Stimulated activated naive CD4-positive, alpha-beta T cell treated with Interleukin-2 at 50 U/mL for 16 hours (primary cell): ENCODE data around the gene TOM1L2.
"Not testable (repeated sequence)": the region's sequence is repeated elsewhere in the genome, so short reads cannot be mapped to it uniquely, and the experiment has no call there.

Experiments
- DNase-seq: peaks from one replicate; lab custom pipeline; 2025; lab: John Stamatoyannopoulos, UW

The TOM1L2 gene

GRCh38 chr17:17970699-17971430 is 1.3 kb downstream of the TOM1L2 start:
- no peak for DNase-seq

GRCh38 chr17:17966399-17966798 is 5.8 kb downstream of the TOM1L2 start:
- no peak for DNase-seq

DNA sequence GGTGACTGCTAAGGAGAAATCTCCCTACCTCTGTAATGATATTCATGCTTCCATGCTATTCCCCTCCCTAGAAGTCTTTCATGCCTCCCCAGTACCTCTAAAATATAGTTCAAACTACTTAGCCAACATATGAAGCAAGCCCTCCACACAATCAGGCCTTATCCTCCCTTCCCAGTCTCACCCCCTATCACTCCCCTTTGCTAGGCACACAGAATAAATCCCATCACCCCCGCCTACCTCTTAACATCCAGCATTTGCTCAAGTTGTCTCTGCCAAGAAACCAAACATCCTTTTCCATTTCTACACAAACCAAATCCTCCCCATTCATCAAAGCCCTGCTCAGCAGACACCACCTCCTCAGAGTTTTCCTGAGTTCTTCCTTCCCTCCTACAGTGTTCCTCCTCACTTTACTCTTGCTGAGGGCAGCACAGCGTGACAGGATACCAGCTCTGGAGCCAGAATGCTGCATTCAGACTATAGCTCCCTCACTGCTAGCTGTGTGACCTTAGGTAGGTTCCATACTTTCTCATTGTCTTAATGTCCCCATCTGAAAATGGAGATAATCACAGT is 7.0 kb downstream of the TOM1L2 start:
- no peak for DNase-seq

DNA sequence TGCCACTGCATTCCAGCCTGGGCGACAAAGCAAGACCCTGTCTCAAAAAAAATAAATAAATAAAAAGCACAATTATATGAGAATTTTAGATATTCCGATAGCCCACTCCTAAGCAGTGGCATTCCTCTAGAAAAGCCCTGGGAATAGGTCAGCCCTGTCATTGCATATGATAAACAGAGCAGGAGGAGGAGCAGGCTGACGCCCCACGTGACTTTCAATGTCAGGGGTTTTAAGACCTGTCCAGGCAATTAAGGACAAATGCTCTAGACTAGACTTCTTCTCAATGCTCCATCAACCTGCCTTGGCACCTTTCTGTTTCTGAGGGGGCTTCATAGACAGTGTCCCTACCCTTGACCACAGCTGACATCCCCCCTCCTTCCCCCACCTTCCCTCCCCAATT is 7.5 kb downstream of the TOM1L2 start:
- no peak for DNase-seq

- no peak for DNase-seq
Measured at GRCh38 chr17:17963694-17964436, 8.3 kb downstream of the TOM1L2 start.

- no peak for DNase-seq
Measured at GRCh38 chr17:17963066-17963465, 9.1 kb downstream of the TOM1L2 start.

DNA sequence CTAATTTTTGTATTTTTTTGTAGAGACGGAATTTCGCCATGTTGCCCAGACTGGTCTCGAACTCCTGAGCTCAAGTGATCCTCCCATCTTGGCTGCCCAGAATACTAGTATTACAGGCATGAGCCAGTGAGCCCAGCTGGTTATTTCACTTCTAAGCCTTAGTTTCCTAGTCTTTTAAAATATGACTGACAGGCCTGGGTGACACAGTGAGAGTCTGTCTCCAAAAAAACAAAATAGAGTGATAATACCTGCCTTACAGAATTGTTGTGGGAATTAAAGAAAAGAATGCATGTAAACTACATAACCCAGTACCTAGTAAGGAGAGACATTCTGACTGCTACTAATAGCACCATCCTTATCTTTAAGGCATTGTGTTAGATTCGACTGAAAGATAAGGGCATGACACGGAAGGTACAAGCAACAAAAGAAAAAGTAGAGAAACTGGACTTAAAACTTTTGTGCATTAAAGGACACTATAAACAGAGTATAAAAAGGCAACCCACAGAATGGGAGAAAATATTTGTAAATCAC is 11.6 kb downstream of the TOM1L2 start:
- no peak for DNase-seq

DNA sequence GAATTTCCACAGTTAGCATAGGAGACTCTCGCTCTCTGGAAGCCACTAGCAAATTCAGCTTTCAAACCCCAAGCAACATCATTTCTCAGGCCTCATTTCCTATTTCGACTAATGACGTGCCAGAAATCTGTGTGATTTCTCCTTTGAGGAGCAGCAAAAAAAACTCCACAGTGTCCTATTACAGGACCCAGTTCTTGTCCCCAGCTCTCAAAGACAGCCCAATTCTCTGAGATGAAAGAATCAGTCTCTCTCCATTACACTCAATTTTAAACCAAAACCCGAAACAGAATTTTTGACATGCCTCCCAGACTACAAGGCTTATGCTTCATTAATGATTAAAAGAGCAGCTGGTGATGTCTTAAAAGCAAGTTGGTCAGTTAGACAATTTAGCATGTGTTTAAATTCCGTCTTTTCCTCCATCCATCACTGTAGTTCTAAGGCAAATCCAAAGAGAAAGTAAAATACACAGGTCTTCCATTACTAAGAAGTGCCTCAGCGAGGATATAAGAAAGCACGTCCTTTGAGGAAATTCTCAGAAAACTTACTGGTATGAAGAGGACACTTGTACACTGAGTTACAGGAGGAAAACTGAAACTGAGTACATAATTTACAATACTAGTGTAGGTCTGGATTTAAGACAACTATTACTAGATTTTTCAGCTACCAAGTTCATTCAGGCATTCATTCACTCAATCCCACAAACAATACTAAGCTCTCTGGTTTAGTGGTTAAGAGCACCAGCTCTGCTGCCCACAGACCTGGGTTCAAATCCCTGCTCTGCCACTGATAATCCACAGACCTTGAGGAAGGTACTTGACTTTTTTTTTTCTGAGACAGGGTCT is 12.5 kb downstream of the TOM1L2 start:
- DNase-seq = no peak

DNA sequence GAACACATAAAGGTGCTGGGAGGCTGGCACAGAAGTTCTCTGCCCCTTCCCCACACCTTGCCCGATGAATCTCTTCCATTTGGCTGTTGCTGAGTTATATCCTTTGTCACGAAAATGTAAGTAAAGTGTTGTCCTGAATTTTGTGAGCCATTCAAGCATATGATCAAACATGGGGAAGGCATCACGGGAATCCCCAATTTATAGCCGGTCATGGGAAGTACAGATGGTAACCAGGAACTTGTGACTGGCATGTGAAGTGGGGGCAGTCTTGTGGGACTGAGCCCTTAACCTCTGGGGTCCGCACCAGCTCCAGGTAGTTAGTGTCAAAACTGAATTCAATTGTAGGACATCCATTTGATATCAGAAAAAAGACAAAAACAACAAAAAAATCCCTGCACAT is 13.2 kb downstream of the TOM1L2 start:
- DNase-seq = no peak

GRCh38 chr17:17957584-17957916 is 14.7 kb downstream of the TOM1L2 start:
- DNase-seq = no peak

DNA sequence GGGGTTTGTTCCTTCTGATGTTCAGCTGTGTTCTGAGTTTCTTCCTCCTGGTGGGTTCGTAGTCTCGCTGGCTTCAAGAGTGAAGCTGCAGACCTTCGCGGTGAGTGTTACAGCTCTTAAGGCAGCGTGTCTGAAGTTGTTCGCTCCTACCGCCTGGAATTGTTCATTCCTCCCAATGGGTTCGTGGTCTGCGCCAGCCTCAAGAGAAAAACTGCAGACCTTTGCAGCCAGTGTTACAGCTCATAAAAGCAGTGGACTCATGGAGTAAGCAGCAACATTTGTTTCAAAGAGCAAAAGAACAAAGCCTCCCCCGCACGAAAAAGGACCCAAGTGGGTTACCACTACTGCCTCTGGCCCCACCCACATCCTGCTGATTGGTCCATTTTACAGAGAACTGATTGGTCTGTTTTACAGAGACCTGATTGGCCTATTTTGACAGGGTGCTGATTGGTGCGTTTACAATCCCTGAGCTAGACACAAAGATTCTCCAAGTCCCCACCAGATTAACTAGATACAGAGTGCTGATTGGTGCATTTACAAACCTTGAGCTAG is 16.3 kb downstream of the TOM1L2 start:
- not testable (repeated sequence) for DNase-seq

GRCh38 chr17:17954079-17954478 is 18.1 kb downstream of the TOM1L2 start:
- no peak for DNase-seq

DNA sequence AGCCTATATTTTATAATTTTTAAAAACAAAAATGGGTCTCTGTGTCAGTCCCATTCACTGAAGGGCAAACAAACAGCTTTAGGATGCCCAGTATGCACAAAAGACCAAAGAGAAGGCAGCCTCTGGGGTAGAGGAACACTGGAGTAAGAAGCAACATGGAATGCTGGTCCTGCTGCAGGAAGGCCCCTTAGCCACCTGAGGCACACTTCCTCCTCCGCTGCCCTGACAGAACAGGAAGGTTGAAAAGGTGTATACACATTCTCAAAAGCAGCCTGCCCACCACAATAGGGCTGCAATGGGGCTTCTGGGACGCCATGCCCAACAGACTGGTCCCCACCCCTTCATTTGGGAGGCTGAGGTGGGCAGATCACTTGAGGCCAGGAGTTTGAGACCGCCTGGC is 19.5 kb downstream of the TOM1L2 start:
- DNase-seq = no peak

DNA sequence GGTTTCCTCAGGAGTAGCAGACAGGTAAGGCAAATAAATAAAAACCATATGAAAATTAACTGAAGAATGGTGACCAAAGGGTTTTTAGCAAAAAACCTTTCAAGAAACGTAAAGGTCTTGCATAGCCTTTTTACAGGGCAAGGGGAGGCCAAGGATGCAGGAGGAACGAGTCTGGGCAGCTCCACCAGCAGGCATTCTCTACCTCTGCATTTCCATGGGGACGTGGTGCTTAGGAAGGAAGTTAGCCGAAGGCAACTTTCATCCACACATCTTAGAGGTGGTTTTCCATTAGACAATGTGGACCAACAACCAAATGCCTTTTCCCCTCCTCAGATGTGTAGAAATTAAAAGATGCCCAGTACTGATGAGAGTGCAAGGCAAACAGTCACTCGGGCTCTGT is 20.7 kb downstream of the TOM1L2 start:
- no peak for DNase-seq

GRCh38 chr17:17950806-17951205 is 21.4 kb downstream of the TOM1L2 start:
- DNase-seq = no peak

GRCh38 chr17:17950347-17950746 is 21.9 kb downstream of the TOM1L2 start:
- DNase-seq = no peak

DNA sequence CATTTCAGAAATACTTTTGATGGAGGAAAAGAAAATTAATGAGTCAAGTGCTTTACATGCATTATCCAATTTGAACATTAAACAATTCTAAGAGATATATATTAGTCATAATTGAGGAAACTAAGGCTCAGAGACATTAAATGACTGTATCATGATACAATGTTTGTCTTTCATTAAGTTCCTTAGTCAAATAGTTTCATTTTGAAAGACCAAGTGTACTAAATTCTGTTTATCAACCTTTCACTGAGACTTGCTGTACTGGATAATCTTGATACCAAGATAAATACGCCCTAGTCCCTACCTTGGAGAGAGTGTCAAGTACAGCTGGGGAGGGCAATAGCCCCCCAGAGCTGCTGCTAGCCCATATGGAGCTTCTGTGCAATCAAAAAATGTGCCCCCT is 24.2 kb downstream of the TOM1L2 start:
- DNase-seq = no peak

- no peak for DNase-seq
Measured at GRCh38 chr17:17947309-17947708, 24.9 kb downstream of the TOM1L2 start.

- no peak for DNase-seq
Measured at GRCh38 chr17:17946093-17946492, 26.1 kb downstream of the TOM1L2 start.

GRCh38 chr17:17944743-17945142 is 27.5 kb downstream of the TOM1L2 start:
- DNase-seq = no peak

DNA sequence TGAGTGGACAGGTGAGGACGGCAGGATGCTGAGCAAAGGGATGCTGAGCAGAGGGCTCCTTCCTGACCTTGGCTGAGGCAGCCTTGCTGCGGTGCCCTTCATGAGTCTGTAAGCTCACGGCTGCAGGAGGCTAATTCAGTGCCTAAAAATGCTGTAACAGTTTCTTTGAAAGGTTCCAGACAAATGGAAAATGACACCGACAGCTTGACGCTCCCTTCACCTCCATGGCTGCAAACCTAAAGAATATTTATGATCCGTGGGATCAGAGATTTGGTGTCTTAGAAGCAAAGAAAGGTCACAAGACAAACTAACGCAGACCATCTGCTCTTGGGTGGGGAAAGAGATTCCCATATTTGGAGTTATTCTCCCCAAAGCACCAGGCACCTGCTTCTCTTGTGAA is 28.0 kb downstream of the TOM1L2 start:
- no peak for DNase-seq
